ENCODE data around the gene AK5.

GRCh38 chr1:77300566-77300965, 18.7 kb downstream of the AK5 start:
- TF ChIP-seq CTCF (IDR thresholded peaks at IDR 0.05) (no peak), POLR2AphosphoS5 (IDR thresholded peaks at IDR 0.05) (no peak), EP300 (IDR thresholded peaks at IDR 0.05) (no peak), POLR2A (IDR thresholded peaks at IDR 0.05) (no peak)

Data from suprapubic skin (tissue), 4 donors.